NOMO-1 (cell line): ENCODE measurements around the gene TMCC2.
"Not testable (repeated sequence)": the region's sequence is repeated elsewhere in the genome, so short reads cannot be mapped to it uniquely, and the experiment has no call there.

Source experiments
- DNase-seq, 2 experiments: peaks; one replicate each; lab custom pipeline; 2025; ENCODE audit not compliant: unreplicated experiment in 2 of 2; lab: John Stamatoyannopoulos, UW

The TMCC2 gene, protein sequence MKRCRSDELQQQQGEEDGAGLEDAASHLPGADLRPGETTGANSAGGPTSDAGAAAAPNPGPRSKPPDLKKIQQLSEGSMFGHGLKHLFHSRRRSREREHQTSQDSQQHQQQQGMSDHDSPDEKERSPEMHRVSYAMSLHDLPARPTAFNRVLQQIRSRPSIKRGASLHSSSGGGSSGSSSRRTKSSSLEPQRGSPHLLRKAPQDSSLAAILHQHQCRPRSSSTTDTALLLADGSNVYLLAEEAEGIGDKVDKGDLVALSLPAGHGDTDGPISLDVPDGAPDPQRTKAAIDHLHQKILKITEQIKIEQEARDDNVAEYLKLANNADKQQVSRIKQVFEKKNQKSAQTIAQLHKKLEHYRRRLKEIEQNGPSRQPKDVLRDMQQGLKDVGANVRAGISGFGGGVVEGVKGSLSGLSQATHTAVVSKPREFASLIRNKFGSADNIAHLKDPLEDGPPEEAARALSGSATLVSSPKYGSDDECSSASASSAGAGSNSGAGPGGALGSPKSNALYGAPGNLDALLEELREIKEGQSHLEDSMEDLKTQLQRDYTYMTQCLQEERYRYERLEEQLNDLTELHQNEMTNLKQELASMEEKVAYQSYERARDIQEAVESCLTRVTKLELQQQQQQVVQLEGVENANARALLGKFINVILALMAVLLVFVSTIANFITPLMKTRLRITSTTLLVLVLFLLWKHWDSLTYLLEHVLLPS

DNA sequence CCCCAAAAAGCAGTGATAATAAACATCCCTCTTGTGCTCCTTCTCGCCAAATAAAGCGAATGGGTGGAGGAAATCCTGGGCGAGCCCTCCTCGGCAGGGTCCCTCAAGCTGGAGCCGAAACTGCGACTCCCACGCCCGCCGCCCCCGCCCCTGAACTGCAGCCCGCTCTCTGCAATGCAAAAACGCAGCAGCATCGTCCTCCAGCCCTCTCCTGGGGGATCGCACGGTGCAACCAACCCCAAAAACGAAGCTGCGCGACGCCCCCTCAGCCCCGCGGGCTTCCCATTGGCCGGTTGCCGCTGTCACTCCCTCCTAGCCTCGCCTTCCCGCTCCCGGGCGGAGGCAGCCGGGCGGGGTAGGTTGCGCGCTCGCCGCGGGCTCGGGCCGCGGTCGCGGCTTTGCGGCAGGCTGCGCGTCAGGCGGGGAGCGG is at the start of gene TMCC2:
Gene TMCC2 (plus strand): TSS at position 363 of the 430 bp plus-strand sequence. CDS start 619 bp downstream, outside the sequence.
- peak; percentile 84 to 86 for DNase-seq

DNA sequence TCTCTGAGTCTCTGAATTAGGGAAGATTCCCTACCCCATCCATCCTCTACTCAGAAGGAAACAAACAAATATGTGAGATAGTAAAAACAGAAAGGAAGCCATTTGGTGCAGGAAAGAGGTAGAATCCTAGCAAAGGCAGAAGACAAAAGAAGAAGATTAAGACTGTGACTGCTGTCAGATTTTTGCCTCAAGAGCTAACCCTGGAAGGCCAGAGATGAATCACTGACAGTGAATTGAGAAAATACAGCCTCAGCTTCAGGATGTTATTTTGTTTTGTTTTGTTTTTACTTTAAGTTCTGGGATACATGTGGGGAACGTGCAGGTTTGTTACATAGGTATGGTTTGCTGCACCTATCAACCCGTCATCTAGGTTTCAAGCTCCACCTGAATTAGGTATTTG is 47.9 kb upstream of the TMCC2 start:
- DNase-seq, result no peak

DNA sequence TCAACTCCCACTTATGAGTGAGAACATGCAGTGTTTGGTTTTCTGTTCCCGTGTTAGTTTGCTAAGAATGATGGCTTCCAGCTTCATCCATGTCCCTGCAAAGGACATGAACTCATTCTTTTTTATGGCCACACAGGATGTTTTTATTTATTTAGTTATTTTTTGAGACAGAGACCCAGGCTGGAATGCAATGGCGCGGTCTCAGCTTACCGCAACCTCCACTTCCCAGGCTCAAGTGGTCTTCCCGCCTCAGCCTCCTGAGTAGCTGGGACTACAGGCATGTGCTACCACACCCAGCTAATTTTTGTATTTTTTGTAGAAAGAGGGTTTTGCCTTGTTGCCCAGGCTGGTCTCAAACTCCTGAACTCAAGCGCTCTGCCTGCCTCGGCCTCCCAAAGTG is 47.4 kb upstream of the TMCC2 start:
- DNase-seq, result not testable (repeated sequence)

DNA sequence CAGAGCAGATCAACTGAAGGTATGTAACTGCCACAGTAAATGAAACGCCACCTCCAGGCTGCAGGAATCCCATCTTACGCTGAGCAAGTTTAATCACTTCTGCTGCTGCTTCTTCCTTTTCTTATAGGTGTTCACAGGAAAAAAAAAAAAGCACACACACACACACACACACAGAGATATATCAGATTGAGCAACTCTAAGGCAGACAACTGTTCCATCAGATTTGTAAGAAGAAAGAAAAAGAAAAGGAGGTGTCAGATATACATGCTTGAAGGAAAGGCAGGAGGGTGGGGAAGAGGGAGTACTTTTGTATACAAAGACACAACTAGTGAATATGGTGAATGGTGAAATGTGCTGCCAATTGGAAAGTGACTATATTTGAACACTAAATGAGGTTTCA is 44.8 kb upstream of the TMCC2 start:
- no peak for DNase-seq

DNA sequence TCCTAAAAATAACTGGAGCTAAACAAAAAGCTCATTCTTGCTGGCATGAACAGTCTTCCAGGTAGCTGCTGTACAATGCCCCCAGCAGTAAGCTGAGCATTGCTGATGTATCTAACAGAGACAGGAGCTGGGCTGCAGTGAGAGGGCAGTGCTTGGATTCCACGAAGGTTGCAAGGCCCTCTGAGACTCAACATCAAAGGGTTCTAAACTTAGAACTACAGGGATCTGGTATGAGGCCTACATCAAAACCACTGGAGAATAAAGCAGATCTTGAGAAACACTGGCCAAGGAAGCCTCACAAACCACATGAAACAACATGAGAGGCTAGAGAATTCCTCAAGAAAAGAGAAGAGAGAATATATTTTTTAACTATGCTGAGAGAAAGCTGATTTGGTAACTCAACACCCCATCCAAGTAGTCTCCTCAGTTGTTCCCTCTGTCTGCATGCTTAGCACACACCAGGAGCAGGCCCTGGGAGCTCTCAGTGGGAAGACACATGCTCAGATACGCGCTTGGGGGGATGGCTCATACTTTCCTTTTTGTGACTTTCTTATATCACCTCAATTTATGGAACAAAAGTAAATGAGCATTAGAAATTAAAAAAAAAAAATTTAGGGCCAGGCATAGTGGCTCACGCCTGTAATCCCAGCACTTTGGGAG is 43.9 kb upstream of the TMCC2 start:
- no peak for DNase-seq

DNA sequence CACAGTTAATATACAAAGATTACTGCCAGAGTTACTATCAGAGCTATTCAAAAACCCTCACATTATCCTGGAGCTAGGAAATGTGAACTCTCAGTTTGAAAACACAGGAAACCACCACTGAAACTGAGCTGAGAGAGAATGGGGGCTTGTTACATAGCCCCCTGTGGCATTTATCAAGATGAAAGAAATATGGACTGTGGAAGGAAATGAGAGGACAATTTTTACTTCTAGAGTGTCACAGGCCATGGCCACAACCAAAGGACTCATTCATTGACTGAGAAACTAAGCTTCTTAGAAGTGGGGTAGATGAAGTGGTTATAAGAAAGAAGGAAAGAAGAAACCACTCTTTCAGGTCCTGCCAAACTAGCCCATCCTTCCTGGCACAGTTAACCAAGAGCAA is 41.6 kb upstream of the TMCC2 start:
- DNase-seq, result no peak

DNA sequence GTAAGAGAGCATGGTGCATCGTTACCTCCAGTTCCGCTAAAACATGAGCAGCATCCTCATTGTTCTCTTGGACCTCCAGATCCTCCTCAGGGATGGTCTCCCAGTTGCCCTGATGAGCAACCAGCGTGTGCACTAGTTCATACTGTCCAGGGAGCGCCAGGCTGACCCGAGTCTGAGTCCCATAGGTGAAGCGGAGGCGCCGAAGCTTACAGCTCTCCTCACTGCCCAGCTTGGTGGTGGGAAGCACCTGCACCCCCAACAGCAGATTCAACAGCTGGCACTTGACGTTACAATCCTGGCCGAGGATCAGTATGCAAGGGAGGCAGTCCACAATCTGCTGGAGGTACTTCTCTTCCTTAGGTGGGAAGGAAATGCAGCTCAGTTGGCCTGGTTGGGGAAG is 40.3 kb upstream of the TMCC2 start:
- DNase-seq, result no peak

DNA sequence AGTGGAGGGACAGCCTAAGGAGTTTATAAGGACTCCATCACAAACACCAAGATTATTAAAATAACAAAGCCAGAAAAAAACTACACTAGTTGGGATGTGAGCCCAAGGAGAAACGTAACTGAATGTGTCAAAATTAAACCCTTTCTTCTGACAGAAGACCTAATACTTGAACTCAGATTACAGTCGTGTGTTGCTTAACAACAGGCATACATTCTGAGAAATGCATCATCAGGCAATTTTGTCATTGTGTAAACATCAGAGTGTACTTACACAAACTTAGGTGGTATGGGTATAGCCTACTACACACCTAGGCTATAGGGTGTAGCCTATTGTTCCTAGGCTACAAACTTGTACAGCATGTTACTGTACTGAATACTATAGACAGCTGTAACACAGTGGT is 39.6 kb upstream of the TMCC2 start:
- no peak for DNase-seq

DNA sequence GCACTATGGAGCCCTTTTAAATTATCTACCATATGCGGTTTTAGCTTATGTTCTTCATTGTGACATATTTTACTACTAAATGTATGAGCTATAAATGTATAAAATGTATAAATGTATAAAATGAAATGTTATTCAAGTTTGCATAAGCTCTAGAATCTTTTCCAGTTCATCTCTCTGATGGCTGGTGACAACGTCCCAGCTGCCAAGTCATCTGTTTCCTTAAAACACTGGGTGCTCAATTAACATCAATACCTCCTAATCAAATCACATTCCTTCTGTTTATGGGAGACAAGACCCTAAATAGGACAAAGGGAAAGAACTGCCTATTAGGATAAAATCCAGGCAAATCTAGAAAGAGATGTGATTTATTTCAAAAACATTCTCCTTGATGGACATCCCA is 39.1 kb upstream of the TMCC2 start:
- no peak for DNase-seq

DNA sequence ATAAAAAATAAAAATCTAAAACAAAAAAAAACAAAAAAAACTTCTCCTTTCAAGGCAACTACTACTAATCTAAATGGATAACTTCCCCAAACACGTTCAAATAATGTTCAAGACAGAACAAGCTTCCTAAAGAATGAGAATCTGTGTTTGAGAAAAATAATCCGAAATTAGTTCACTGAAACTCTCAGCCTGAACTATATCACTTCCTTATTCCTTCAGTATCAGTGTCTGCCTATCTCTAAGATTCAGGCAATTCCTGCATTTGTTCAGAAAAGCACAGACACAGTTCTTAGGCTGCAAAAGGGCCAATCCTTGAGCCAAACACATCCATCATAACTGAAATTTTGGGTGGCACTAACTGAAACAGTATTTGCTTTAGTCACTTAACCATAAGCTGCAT is 38.6 kb upstream of the TMCC2 start:
- DNase-seq, result peak in 1 of 2 experiments; percentile 10

DNA sequence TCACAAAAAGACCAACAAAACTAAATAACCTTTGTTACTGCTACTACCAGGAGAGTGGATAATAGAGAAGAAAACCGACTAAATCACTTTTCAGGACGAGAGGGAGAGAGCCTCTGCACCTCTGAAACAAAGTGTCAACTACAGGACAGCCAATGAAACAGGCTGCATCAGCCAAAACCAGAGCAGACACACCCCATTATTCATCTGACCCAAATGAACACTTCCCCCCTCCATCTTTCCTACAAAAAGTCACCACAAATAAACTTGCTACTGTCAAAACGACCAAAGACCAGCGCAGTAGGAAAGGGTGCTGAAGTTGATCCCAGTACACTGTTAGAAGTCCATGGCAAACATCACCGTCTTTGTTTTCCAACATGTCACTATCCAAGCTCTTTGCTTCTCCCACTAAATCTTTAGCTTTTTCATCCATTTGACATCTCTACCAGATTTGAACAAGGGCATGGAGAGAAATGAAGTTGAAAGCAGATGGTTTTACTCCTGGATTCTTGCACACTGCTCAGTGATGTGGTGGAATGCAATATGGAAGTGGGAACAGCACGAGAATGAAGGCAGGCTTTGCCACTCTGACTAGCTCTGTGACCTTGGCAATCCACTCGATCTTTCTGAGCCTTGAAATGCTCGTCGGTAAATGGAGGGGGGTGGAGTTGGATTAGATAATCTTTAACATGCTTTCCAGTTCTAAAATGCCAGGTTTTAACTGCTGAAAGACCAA is 36.7 kb upstream of the TMCC2 start:
- no peak for DNase-seq

DNA sequence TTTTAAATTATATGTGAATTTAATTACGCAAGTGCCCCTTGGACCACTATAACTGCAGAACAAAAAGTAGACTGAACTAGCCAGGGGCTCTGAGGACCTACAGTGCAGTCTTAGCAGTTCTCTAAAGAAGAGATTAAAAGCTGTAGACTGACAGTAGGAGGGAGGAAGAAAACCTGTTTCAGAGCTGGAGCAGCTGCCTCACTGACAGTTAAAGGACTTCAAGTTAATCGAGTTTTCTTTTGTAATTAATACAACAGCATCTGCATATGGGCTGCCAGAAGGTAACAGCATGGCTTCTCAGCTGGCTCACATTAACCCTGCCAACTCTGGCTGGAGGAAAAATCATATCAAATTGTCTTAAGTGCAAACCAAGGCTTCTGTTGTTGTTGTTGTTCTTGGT is 36.1 kb upstream of the TMCC2 start:
- no peak for DNase-seq

DNA sequence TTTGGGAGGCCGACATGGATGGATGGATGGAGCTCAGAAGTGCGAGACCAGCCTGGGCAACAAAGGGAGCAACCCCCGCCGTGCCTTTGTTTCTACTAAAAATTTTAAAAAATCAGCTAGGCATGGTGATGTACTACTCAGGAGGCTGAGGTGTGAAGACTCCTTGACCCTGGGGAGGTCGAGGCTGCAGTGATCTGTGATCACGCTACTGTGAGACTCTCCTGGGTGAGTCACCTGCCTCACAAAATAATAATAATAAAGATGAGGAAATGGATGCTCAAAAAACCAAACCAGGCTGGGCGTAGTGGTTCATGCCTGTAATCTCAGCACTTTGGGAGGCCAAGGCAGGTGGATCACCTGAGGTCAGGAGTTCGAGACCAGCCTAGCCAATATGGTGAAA is 35.5 kb upstream of the TMCC2 start:
- DNase-seq, result no peak

DNA sequence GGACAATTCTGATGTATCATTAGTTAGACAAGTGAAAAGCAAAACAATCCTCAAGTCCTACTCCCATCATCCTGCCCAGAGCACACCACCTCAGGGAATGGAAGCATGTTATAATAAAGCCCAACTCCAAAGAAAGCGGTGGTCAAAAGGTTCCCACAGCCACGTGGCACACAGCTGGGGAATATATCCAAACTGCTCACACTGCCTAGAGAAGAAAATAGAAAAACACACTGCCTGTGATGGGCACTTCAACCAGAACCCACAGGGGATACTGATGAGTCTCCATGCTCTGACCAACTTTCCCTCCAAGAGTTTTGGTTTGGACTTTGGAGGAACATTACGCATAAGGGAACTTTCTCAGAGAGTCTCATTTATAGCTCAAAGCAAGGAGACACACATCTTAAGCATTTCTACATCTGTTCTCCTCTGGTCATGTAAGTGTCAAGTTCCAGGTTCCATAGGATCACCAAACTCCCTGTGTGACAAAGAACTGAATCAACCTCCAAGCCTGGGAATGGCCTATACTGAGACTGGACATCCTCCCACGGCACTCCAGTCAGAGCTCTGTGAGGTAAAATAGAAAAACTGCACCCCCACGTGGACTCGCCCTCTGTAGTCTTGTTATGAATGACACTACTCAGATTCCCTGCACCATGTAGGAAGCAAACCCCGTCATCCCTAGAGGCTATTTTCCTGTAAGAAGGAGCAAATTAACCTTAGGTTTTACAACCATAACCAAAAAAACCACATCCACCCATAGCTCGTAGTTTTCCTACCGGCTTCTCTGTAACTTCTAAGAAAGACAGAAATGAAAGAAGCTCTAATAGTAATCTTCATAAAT is 28.4 kb upstream of the TMCC2 start:
- DNase-seq, result no peak

DNA sequence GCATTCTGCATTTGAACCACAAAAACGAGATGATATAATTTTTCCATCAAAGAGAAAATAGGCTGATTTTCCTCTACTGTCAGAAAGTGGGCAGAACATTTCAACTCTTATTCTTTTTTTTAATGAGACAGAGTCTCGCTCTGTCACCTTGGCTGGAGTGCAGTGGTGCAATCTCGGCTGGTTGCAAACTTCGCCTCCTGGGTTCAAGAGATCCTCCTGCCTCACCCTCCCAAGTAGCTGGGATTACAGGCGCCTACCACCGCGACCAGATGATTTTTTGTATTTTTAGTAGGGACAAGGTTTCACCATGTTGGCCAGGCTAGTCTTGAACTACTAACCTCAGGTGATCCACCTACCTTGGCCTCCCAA is 27.8 kb upstream of the TMCC2 start:
- no peak for DNase-seq

DNA sequence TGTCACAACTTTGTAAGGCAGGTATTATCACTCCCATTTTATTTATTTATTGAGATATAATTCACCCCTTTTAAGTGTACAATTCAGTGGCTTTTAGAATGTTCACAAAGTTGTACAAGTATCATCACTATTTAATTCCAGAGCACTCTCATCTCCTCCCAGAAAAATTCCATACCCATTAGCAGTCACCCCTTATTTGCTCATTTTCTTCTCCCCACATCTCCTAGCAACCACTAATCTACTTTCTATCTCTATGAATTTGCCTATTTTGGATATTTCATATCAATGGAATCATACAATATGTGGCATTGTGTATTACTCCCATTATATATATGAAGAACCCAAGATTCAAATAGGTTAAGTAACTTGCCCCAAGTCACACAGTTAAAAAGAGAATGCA is 23.2 kb upstream of the TMCC2 start:
- no peak for DNase-seq

DNA sequence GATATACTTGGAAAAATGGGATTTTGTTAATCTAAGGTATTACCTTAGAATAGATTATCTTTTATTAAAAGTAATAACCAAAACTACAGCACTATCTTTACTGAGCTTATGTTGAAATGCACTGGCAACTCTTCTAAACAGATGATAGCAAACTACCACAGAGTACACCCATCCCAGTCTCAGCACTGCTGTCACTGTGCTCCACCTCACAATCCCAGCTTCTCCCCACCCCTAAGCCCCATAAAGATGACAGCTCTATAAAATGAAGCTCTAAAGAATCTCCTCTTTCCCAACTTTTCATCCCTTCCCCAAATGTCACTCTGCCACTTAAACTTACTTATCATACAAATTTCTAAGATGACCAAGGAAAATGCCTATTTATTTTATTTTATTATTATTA is 22.7 kb upstream of the TMCC2 start:
- DNase-seq, result no peak

DNA sequence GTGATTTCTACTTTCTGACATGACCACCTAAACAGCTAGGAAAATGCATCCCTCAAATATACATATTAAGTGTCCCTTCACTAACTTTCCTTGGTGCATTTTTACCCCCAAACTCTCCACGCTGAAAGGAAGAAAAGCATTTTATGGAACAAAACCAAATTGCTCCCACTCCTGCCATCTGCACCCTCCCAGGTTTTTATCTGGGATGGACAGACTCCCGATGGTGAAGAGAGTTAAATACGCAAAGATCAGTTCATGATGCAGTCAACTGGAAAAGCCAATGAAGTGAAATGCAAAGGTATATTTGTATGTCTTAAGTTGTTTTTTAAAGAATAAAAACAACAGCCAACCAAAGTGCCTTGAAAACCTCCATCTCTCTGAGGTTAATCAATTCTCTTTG is 18.9 kb upstream of the TMCC2 start:
- DNase-seq, result no peak

DNA sequence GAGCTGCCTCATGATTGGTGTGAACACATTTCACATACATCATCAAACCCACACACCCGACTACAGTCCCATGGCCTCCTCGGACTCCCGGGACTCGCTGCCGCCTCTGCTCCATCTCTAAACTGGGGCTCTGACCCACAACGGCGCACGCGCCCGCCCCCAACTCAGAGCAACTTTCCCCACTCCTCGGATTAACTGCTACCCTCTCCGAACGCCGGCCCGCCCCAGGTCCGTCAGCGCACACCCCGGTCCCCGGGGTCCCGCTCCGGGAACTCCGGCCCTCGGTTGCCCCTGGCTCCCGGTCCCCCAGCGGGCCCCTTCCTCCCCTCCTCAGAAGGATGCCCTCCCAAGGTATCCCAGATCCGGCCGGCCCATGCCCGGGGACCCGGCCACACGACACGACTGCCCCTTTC is 17.0 kb upstream of the TMCC2 start:
- peak in 1 of 2 experiments; percentile 17 for DNase-seq

DNA sequence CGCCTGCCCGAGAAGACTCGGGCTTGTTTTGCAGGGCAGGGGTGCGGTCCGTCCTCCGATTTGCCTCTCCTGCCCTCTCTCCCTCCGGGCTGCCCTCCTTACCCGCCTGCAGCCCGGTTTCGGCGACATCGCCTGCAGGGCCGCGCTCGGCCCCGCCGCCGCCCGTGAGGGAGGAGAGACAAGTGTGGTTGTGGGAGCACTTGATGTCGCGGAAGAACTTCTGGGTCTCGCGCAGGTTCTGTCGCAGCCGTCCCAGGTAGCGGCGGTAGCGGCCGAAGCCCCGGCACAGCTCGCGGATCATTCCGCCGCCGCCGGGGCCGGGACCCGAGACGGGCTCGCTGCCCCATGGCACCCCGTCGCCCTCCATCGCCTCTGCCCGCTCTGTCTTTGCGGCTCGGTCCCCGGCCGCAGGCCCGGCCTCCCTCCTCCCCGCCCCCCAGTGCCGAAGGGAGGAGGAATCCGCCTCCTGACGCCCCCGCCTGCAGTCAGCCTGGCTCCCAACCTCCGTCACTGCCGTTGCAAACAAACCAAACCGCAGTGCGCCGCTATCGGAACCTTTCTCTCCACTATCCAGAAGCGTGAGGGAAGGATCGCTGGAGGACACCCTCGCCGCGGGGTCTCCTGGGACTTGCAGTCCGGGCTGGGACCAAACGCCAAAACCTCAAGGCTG is 16.4 kb upstream of the TMCC2 start, which contains the start of gene DSTYK:
Gene DSTYK (minus strand): TSS at position 534 of the 670 bp plus-strand sequence. CDS start 167 bp downstream, at position 367.
- peak; percentile 88 for DNase-seq
